Vagina (tissue), 2 donors: ENCODE data around the gene SCAMP4.
"Not testable (repeated sequence)": the region's sequence is repeated elsewhere in the genome, so short reads cannot be mapped to it uniquely, and the experiment has no call there.

Experiments used
- POLR2A ChIP-seq, 2 donors: fragments of 450-650 bp; IDR thresholded peaks; one replicate each; pipeline ENCODE4 v1.6.1; 2017; ENCODE audit warnings: antibody characterized with exemption in 2 of 2, mild to moderate bottlenecking in 2 of 2, moderate library complexity in 2 of 2
- POLR2AphosphoS5 ChIP-seq, 2 donors: sonication (generic); formaldehyde crosslinking; IDR thresholded peaks; one replicate each; pipeline ENCODE4 v1.9.0; 2017; ENCODE audit warnings: antibody characterized with exemption in 2 of 2, mild to moderate bottlenecking in 2 of 2, low read depth in 1 of 2; ENCODE audit not compliant: insufficient read depth in 1 of 2
- TF ChIP-seq, protein P1 (sequence below), 3 experiments: fragments of 450-650 bp in 2 of 3; fragments of 200-600 bp in 1 of 3; sonication (generic) in 1 of 3; IDR thresholded peaks; one replicate each; pipeline ENCODE4 v1.5.1; 2017 to 2019; ENCODE audit warnings: antibody characterized with exemption in 3 of 3, mild to moderate bottlenecking in 2 of 3, moderate library complexity in 2 of 3

DNA sequence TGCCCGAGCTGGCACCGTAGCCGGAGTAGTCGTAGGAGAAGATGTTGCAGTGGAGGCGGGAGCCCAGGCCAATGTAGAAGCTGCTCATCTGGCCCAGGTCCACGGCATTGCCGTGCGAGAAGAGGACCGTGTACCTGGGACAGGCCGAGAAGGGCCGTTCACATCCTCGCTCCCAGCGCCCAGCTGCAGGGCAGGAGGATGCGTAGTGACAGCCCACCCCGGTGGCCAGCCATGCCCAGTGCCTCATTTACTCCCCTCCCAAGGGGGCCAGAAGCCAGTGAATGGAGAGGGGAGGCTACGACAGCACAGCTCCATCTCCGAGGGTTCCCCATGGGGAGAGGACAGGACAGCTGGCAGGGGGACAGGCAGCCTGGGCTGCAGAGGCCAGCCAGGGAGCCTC is 25.2 kb upstream of the SCAMP4 start:
- not testable (repeated sequence) for TF ChIP-seq POLR2AphosphoS5 (IDR thresholded peaks at IDR 0.05; ENCODE audit: insufficient read depth in 1 of 2, low read depth in 1 of 2); POLR2A (IDR thresholded peaks at IDR 0.05)
- TF ChIP-seq, protein P1, sequence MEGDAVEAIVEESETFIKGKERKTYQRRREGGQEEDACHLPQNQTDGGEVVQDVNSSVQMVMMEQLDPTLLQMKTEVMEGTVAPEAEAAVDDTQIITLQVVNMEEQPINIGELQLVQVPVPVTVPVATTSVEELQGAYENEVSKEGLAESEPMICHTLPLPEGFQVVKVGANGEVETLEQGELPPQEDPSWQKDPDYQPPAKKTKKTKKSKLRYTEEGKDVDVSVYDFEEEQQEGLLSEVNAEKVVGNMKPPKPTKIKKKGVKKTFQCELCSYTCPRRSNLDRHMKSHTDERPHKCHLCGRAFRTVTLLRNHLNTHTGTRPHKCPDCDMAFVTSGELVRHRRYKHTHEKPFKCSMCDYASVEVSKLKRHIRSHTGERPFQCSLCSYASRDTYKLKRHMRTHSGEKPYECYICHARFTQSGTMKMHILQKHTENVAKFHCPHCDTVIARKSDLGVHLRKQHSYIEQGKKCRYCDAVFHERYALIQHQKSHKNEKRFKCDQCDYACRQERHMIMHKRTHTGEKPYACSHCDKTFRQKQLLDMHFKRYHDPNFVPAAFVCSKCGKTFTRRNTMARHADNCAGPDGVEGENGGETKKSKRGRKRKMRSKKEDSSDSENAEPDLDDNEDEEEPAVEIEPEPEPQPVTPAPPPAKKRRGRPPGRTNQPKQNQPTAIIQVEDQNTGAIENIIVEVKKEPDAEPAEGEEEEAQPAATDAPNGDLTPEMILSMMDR (IDR thresholded peaks at IDR 0.05), result not testable (repeated sequence)
